ENCODE results near the gene ID3. TPM values are rescaled to one million over a fixed set of nuclear protein-coding genes. Genes with fewer than 3 reads are reported as not detected.

Gene ID3
- polyA plus RNA-seq, 1 donor from 2014 or later, result 8.0 TPM

- H2AFZ ChIP-seq (ENCODE audit: low read depth, low read length), result no peak overlapping the region
- no peaks in the 10 kb centered on the region for H3K36me3 ChIP-seq (ENCODE audit: insufficient read depth, low read length)
- no peak overlapping the region for H3K9ac ChIP-seq (ENCODE audit: low read length)
- H3K4me2 ChIP-seq (ENCODE audit: low read length), result no peak overlapping the region
- no peak overlapping the region for H3K4me3 ChIP-seq (ENCODE audit: low read length)
- H3K9me2 ChIP-seq (ENCODE audit: insufficient read depth, low read length), result no peaks in the 10 kb centered on the region
- H3K27ac ChIP-seq (ENCODE audit: low read length), result no peak overlapping the region
- H4K20me1 ChIP-seq (ENCODE audit: insufficient read depth), result no peaks in the 10 kb centered on the region
- no peaks in the 10 kb centered on the region for H3K9me3 ChIP-seq (ENCODE audit: low read length)
- TF ChIP-seq TAF1 (IDR thresholded peaks at IDR 0.05; ENCODE audit: low read depth) (no peak), EZH2 (IDR thresholded peaks at IDR 0.05; ENCODE audit: borderline replicate concordance, insufficient read depth, low read length, poor library complexity, severe bottlenecking) (no peak), EP300 (conservative IDR thresholded peaks at IDR 0.05; ENCODE audit: poor library complexity, severe bottlenecking) (no peak), MXI1 (conservative IDR thresholded peaks at IDR 0.05; ENCODE audit: poor library complexity, severe bottlenecking) (no peak), REST (IDR thresholded peaks at IDR 0.05; ENCODE audit: borderline replicate concordance) (no peak), RAD21 (conservative IDR thresholded peaks at IDR 0.05) (no peak), SMC3 (conservative IDR thresholded peaks at IDR 0.05; ENCODE audit: poor library complexity) (no peak), POLR2AphosphoS5 (IDR thresholded peaks at IDR 0.05) (no peak)
- TF ChIP-seq, protein P1, sequence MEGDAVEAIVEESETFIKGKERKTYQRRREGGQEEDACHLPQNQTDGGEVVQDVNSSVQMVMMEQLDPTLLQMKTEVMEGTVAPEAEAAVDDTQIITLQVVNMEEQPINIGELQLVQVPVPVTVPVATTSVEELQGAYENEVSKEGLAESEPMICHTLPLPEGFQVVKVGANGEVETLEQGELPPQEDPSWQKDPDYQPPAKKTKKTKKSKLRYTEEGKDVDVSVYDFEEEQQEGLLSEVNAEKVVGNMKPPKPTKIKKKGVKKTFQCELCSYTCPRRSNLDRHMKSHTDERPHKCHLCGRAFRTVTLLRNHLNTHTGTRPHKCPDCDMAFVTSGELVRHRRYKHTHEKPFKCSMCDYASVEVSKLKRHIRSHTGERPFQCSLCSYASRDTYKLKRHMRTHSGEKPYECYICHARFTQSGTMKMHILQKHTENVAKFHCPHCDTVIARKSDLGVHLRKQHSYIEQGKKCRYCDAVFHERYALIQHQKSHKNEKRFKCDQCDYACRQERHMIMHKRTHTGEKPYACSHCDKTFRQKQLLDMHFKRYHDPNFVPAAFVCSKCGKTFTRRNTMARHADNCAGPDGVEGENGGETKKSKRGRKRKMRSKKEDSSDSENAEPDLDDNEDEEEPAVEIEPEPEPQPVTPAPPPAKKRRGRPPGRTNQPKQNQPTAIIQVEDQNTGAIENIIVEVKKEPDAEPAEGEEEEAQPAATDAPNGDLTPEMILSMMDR (IDR thresholded peaks at IDR 0.05; ENCODE audit: poor library complexity, severe bottlenecking), result no peak
- no peaks in the 10 kb centered on the region for H3K27me3 ChIP-seq (ENCODE audit: insufficient read depth, low read depth, low read length)
- no peaks in the 10 kb centered on the region for H3F3A ChIP-seq (ENCODE audit: insufficient read depth, low read length, poor library complexity, severe bottlenecking)
- no peaks in the 10 kb centered on the region for H3K79me2 ChIP-seq (replicated peaks; ENCODE audit: insufficient read depth, low read length)
These were observed 23.5 kb upstream of the ID3 start for GRCh38 chr1:23582820-23583219.

GRCh38 chr1:23581219-23581618, 21.9 kb upstream of the ID3 start:
- H3K4me2 ChIP-seq (ENCODE audit: low read length), result no peak overlapping the region
- H3F3A ChIP-seq (ENCODE audit: insufficient read depth, low read length, poor library complexity, severe bottlenecking), result no peaks in the 10 kb centered on the region
- no peaks in the 10 kb centered on the region for H3K9me2 ChIP-seq (ENCODE audit: insufficient read depth, low read length)
- no peaks in the 10 kb centered on the region for H3K36me3 ChIP-seq (ENCODE audit: insufficient read depth, low read length)
- TF ChIP-seq MXI1 (conservative IDR thresholded peaks at IDR 0.05; ENCODE audit: poor library complexity, severe bottlenecking) (no peak), REST (IDR thresholded peaks at IDR 0.05; ENCODE audit: borderline replicate concordance) (no peak), EZH2 (IDR thresholded peaks at IDR 0.05; ENCODE audit: borderline replicate concordance, insufficient read depth, low read length, poor library complexity, severe bottlenecking) (no peak), POLR2AphosphoS5 (IDR thresholded peaks at IDR 0.05) (no peak), RAD21 (conservative IDR thresholded peaks at IDR 0.05) (no peak), EP300 (conservative IDR thresholded peaks at IDR 0.05; ENCODE audit: poor library complexity, severe bottlenecking) (no peak), TAF1 (IDR thresholded peaks at IDR 0.05; ENCODE audit: low read depth) (no peak), SMC3 (conservative IDR thresholded peaks at IDR 0.05; ENCODE audit: poor library complexity) (no peak)
- TF ChIP-seq, protein P1 (IDR thresholded peaks at IDR 0.05; ENCODE audit: poor library complexity, severe bottlenecking), result no peak
- no peaks in the 10 kb centered on the region for H4K20me1 ChIP-seq (ENCODE audit: insufficient read depth)
- H3K4me3 ChIP-seq (ENCODE audit: low read length), result no peak overlapping the region
- H2AFZ ChIP-seq (ENCODE audit: low read depth, low read length), result no peak overlapping the region
- no peaks in the 10 kb centered on the region for H3K9me3 ChIP-seq (ENCODE audit: low read length)
- no peak overlapping the region for H3K27ac ChIP-seq (ENCODE audit: low read length)
- H3K9ac ChIP-seq (ENCODE audit: low read length), result no peak overlapping the region
- no peaks in the 10 kb centered on the region for H3K27me3 ChIP-seq (ENCODE audit: insufficient read depth, low read depth, low read length)
- H3K79me2 ChIP-seq (replicated peaks; ENCODE audit: insufficient read depth, low read length), result no peaks in the 10 kb centered on the region

Measured in neural cell (in vitro differentiated cells).